Spinal cord (tissue), 10 donors: ENCODE data around the gene FHAD1. TPM values are rescaled to one million over a fixed set of nuclear protein-coding genes. Genes with fewer than 3 reads are reported as not detected.

Experiments
- DNase-seq, 6 donors: peaks; one replicate each; pipeline versions ENCODE4 v3.0.0 to v3.0.0-alpha.2; 2013 to 2015; ENCODE audit warnings: low spot score in 6 of 6, low read depth in 4 of 6
- H3K27ac ChIP-seq: one replicate; pipeline ENCODE4 v1.5.1; 2013; ENCODE audit warnings: low read depth, low read length, control low read depth
- H3K27me3 ChIP-seq: one replicate; pipeline ENCODE4 v1.6.1; 2013; ENCODE audit warnings: low read length; ENCODE audit not compliant: control insufficient read depth, insufficient read depth
- H3K36me3 ChIP-seq: one replicate; pipeline ENCODE4 v1.6.1; 2013; ENCODE audit warnings: low read length; ENCODE audit not compliant: control insufficient read depth, insufficient read depth
- H3K4me1 ChIP-seq: one replicate; pipeline ENCODE4 v1.6.1; 2013; ENCODE audit warnings: low read length; ENCODE audit not compliant: control insufficient read depth, insufficient read depth
- H3K4me3 ChIP-seq: one replicate; pipeline ENCODE4 v1.5.1; 2013; ENCODE audit warnings: low read depth, low read length, control low read depth
- H3K9me3 ChIP-seq: one replicate; pipeline ENCODE4 v1.6.1; 2013; ENCODE audit warnings: low read length; ENCODE audit not compliant: control insufficient read depth, insufficient read depth
- WGBS: methylation state at CpG from one replicate; pipeline ENCODE4 v1.1.5; 2013; ENCODE audit warnings: missing lambda C conversion rate; ENCODE audit not compliant: insufficient coverage; 5-methylcytosine and 5-hydroxymethylcytosine counted together
- polyA plus RNA-seq, 2 donors: library from polyadenylated mRNA; unstranded; fragments of 120-200 nt; gene quantifications; one replicate each; pipeline ENCODE4 v1.2.1, GENCODE V29; 2013; ENCODE audit not compliant: insufficient read length in 2 of 2
- total RNA-seq, 2 donors: library from RNA; depleted of rRNA in 1 of 2; stranded (reverse); fragments of 120-200 nt in 1 of 2; fragments of >200 nt in 1 of 2; gene quantifications; one replicate each; pipeline versions ENCODE4 v1.2.3 to v1.2.4, GENCODE V29; 2013 to 2014
- donor health status: healthy.

FHAD1 gene
- total and polyA plus RNA-seq, 4 donors, result 3.1 to 9.9 (median 7.7) TPM

- no peak overlapping the region for H3K27ac ChIP-seq
- DNase-seq, result no peak
- H3K4me3 ChIP-seq, result no peak overlapping the region
- no peaks in the 10 kb centered on the region for H3K4me1 ChIP-seq
- 79% methylated on average over 15 of the region's 17 CpGs for WGBS
- no peaks in the 10 kb centered on the region for H3K9me3 ChIP-seq
- H3K36me3 ChIP-seq, result no peaks in the 10 kb centered on the region
- no peaks in the 10 kb centered on the region for H3K27me3 ChIP-seq
These were observed 197.7 kb downstream of the FHAD1 start for GRCh38 chr1:15444468-15445389.

GRCh38 chr1:15445390-15446122, 198.5 kb downstream of the FHAD1 start:
- no peak for DNase-seq
- no peaks in the 10 kb centered on the region for H3K4me1 ChIP-seq
- H3K27ac ChIP-seq, result no peak overlapping the region
- no peaks in the 10 kb centered on the region for H3K9me3 ChIP-seq
- 91% methylated on average over 11 of the region's 14 CpGs for WGBS
- no peaks in the 10 kb centered on the region for H3K27me3 ChIP-seq
- H3K4me3 ChIP-seq, result no peak overlapping the region
- no peaks in the 10 kb centered on the region for H3K36me3 ChIP-seq

GRCh38 chr1:15446212-15446611, 199.2 kb downstream of the FHAD1 start:
- WGBS, result 94% methylated on average over 3 of the region's 4 CpGs
- no peaks in the 10 kb centered on the region for H3K9me3 ChIP-seq
- DNase-seq, result no peak
- H3K36me3 ChIP-seq, result no peaks in the 10 kb centered on the region
- no peak overlapping the region for H3K27ac ChIP-seq
- no peaks in the 10 kb centered on the region for H3K4me1 ChIP-seq
- H3K4me3 ChIP-seq, result no peak overlapping the region
- H3K27me3 ChIP-seq, result no peaks in the 10 kb centered on the region

Other genes starting within 250 kb of the FHAD1 start
- 10 to 100 TPM in 1 of 2 donors, 1 to 10 TPM in 1; 3.9 to 14.4 TPM for gene TMEM51, start 93.5 kb upstream of the FHAD1 start, total RNA-seq
- 10 to 100 TPM; 11.3 to 12.8 TPM for gene TMEM51, start 93.5 kb upstream of the FHAD1 start, polyA plus RNA-seq
- 10 to 100 TPM; 10.8 to 18.7 TPM for gene EFHD2, start 162.7 kb downstream of the FHAD1 start, total RNA-seq
- gene EFHD2, start 162.7 kb downstream of the FHAD1 start, polyA plus RNA-seq, result 10 to 100 TPM; 38.8 to 45.8 TPM
- gene CTRC, start 191.2 kb downstream of the FHAD1 start, total RNA-seq, result under 1 TPM in 1 of 2 donors, not detected in 1; 0.22 TPM
- 1 to 10 TPM in 1 of 2 donors, under 1 TPM in 1; 0.35 to 1.0 TPM for gene CTRC, start 191.2 kb downstream of the FHAD1 start, polyA plus RNA-seq
- gene CELA2A, start 209.5 kb downstream of the FHAD1 start, total RNA-seq, result not detected
- under 1 TPM in 1 of 2 donors, not detected in 1; 0.72 TPM for gene CELA2A, start 209.5 kb downstream of the FHAD1 start, polyA plus RNA-seq
- not detected for gene CELA2B, start 228.9 kb downstream of the FHAD1 start, total RNA-seq
- 1 to 10 TPM in 1 of 2 donors, under 1 TPM in 1; 0.78 to 1.0 TPM for gene CELA2B, start 228.9 kb downstream of the FHAD1 start, polyA plus RNA-seq